ENCODE data around the gene RERG. TPM values are rescaled to one million over a fixed set of nuclear protein-coding genes. Genes with fewer than 3 reads are reported as not detected.
"Not testable (repeated sequence)": the region's sequence is repeated elsewhere in the genome, so short reads cannot be mapped to it uniquely, and the experiment has no call there.

Gene RERG
- total RNA-seq, 1 donor from 2014 or later: 24.2 TPM

DNA sequence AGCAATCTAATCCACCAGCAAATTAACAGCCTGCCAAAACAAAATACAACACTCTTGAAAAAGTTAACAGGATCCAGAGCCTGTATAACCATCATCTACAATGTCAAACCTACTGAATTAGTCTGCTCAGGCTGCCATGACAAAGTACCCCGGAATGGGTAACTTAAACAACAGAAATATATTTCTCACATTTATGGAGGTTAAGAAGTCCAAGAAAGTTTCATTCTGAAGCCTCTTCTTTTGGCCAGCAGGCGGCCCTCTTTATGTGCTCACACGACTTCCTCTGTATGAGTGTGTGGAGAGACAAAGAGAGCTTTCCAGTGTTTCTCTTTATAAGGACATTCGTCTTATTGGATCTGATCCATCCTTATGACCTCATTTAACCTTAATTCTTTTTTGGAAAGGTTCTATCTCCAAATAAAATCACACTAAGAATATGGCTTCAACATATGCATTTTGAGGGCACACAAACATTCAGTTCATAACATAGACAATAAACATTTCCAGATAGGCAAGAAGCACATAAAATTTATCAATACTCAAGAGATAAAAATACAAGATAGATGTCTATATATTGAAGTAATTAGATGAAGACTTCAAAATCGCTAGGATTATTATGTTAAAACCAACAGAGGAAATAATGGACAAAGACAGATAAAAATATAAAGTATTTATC is 5.9 kb upstream of the RERG start:
- H3K9me3 Mint-ChIP-seq: no peaks in the 10 kb centered on the region
- H3K27me3 Mint-ChIP-seq: peaks cover 26% of the 10 kb centered on the region
- TF ChIP-seq, protein P1, sequence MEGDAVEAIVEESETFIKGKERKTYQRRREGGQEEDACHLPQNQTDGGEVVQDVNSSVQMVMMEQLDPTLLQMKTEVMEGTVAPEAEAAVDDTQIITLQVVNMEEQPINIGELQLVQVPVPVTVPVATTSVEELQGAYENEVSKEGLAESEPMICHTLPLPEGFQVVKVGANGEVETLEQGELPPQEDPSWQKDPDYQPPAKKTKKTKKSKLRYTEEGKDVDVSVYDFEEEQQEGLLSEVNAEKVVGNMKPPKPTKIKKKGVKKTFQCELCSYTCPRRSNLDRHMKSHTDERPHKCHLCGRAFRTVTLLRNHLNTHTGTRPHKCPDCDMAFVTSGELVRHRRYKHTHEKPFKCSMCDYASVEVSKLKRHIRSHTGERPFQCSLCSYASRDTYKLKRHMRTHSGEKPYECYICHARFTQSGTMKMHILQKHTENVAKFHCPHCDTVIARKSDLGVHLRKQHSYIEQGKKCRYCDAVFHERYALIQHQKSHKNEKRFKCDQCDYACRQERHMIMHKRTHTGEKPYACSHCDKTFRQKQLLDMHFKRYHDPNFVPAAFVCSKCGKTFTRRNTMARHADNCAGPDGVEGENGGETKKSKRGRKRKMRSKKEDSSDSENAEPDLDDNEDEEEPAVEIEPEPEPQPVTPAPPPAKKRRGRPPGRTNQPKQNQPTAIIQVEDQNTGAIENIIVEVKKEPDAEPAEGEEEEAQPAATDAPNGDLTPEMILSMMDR (conservative IDR thresholded peaks at IDR 0.05): peak; percentile 81
- no peak overlapping the region for H3K4me3 Mint-ChIP-seq
- H3K4me1 Mint-ChIP-seq (ENCODE audit: unreplicated experiment): no peaks in the 10 kb centered on the region
- H3K36me3 Mint-ChIP-seq: no peaks in the 10 kb centered on the region
- DNase-seq (ENCODE audit: extremely low spot score, unreplicated experiment): no peak
- H3K27ac Mint-ChIP-seq: no peak overlapping the region

DNA sequence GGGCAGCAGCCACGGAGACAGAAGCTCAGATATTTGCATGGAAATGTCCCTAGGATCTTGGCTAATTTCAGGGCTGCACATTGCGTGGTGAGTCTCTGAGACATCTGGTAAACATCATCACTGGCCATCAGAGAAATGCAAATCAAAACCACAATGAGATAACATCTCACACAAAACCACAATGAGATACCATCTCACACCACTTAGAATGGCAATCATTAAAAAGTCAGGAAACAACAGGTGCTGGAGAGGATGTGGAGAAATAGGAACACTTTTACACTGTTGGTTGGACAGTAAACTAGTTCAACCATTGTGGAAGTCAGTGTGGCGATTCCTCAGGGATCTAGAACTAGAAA is 4.6 kb upstream of the RERG start:
- not testable (repeated sequence) for H3K27ac Mint-ChIP-seq; H3K36me3 Mint-ChIP-seq; H3K4me1 Mint-ChIP-seq (ENCODE audit: unreplicated experiment); DNase-seq (ENCODE audit: extremely low spot score, unreplicated experiment); H3K9me3 Mint-ChIP-seq; H3K4me3 Mint-ChIP-seq
- H3K27me3 Mint-ChIP-seq: peaks cover 29% of the 10 kb centered on the region

- H3K27ac Mint-ChIP-seq: no peak overlapping the region
- no peaks in the 10 kb centered on the region for H3K9me3 Mint-ChIP-seq
- H3K27me3 Mint-ChIP-seq: peaks cover 32% of the 10 kb centered on the region
- no peaks in the 10 kb centered on the region for H3K36me3 Mint-ChIP-seq
- no peaks in the 10 kb centered on the region for H3K4me1 Mint-ChIP-seq (ENCODE audit: unreplicated experiment)
- H3K4me3 Mint-ChIP-seq: no peak overlapping the region
- no peak for DNase-seq (ENCODE audit: extremely low spot score, unreplicated experiment)
- TF ChIP-seq, protein P1 (conservative IDR thresholded peaks at IDR 0.05): no peak
These were observed 4.1 kb upstream of the RERG start for GRCh38 chr12:15225136-15225862.

DNA sequence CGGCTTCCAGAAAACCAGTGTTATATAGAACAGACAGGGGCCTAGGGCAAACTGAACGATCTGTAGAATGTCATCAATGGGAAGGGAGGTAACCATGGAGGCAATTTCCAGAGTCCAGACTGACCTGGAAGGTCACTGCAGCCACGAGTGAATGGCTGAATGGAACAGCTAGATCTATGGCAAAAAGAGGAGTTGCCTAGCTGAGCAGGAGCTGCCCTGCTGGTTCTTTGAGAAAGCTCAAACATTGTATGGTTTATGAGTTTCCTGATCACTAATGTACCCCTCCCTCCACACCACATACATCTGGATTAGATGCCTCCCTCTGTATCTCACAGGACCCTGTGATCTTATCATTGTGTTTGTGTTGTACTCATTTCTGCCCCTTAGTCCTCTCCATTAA is 1.0 kb upstream of the RERG start:
- Mint-ChIP-seq H3K9me3 (no peaks in the 10 kb centered on the region), H3K4me3 (peak overlapping the region; percentile 80), H3K4me1 (ENCODE audit: unreplicated experiment) (peaks cover 7% of the 10 kb centered on the region), H3K27me3 (peaks cover 29% of the 10 kb centered on the region), H3K36me3 (peaks cover 12% of the 10 kb centered on the region), H3K27ac (peak overlapping the region; percentile 9)
- no peak for DNase-seq (ENCODE audit: extremely low spot score, unreplicated experiment)
- TF ChIP-seq, protein P1 (conservative IDR thresholded peaks at IDR 0.05): no peak

GRCh38 chr12:15220451-15220850 is 766 bp downstream of the RERG start:
- peaks cover 11% of the 10 kb centered on the region for H3K4me1 Mint-ChIP-seq (ENCODE audit: unreplicated experiment)
- H3K27ac Mint-ChIP-seq: peak overlapping the region; percentile 33
- TF ChIP-seq, protein P1 (conservative IDR thresholded peaks at IDR 0.05): no peak
- H3K36me3 Mint-ChIP-seq: peaks cover 20% of the 10 kb centered on the region
- DNase-seq (ENCODE audit: extremely low spot score, unreplicated experiment): no peak
- H3K27me3 Mint-ChIP-seq: peaks cover 26% of the 10 kb centered on the region
- peaks cover under 1% of the 10 kb centered on the region for H3K9me3 Mint-ChIP-seq
- H3K4me3 Mint-ChIP-seq: peak overlapping the region; percentile 80

- H3K4me3 Mint-ChIP-seq: peak overlapping the region; percentile 72
- DNase-seq (ENCODE audit: extremely low spot score, unreplicated experiment): no peak
- no peak overlapping the region for H3K27ac Mint-ChIP-seq
- H3K9me3 Mint-ChIP-seq: peaks cover 6% of the 10 kb centered on the region
- TF ChIP-seq, protein P1 (conservative IDR thresholded peaks at IDR 0.05): no peak
- H3K4me1 Mint-ChIP-seq (ENCODE audit: unreplicated experiment): peaks cover 11% of the 10 kb centered on the region
- peaks cover 29% of the 10 kb centered on the region for H3K36me3 Mint-ChIP-seq
- peaks cover 17% of the 10 kb centered on the region for H3K27me3 Mint-ChIP-seq
These were observed 2.4 kb downstream of the RERG start for GRCh38 chr12:15218794-15219193.
